PC-9 (cell line): ENCODE results near the gene SH3PXD2A. TPM values are rescaled to one million over a fixed set of nuclear protein-coding genes. Genes with fewer than 3 reads are reported as not detected.

ENCODE experiments used
- BruUV-seq: library from RNA; stranded (reverse); fragments of 400-500 nt; replicated peaks from 2 replicates; lab custom pipeline; 2021; lab: Mats Ljungman, UMichigan
- CTCF ChIA-PET: fragments of 300-600 bp; sonication (Branson Sonifier 250); formaldehyde crosslinking; loops from one replicate; lab custom pipeline; 2022; ENCODE audit warnings: antibody characterized with exemption; lab: Charles Lee
- POLR2A ChIA-PET: fragments of 300-600 bp; sonication (Branson Sonifier 250); formaldehyde crosslinking; loops from one replicate; lab custom pipeline; 2022; ENCODE audit warnings: antibody characterized with exemption; ENCODE audit not compliant: unreplicated experiment; lab: Charles Lee
- DNase-seq, 2 experiments: peaks; one replicate each; pipeline versions ENCODE4 v3.0.0 to v3.0.0-alpha.2; 2015 to 2022; ENCODE audit warnings: mixed read lengths in 1 of 2
- H2AFZ ChIP-seq: fragments of 200-600 bp; sonication (generic); 2 replicates; pipeline ENCODE4 v1.8.1; 2017; ENCODE audit warnings: antibody characterized with exemption
- H3F3A ChIP-seq: fragments of 200-600 bp; sonication (generic); 2 replicates; pipeline ENCODE4 v1.8.1; 2017; ENCODE audit warnings: antibody characterized with exemption, mild to moderate bottlenecking, low read depth; ENCODE audit not compliant: insufficient read depth
- H3K27ac ChIP-seq: fragments of 200-600 bp; sonication (generic); 2 replicates; pipeline ENCODE4 v1.6.1; 2016; ENCODE audit warnings: mixed run types
- H3K27me3 ChIP-seq: fragments of 200-600 bp; sonication (generic); 2 replicates; pipeline ENCODE4 v1.6.1; 2016; ENCODE audit warnings: low read depth, mixed run types; ENCODE audit not compliant: insufficient read depth
- H3K36me3 ChIP-seq: fragments of 200-600 bp; sonication (generic); 2 replicates; pipeline ENCODE4 v1.6.1; 2016; ENCODE audit warnings: low read depth, mixed run types
- H3K4me1 ChIP-seq: fragments of 200-600 bp; sonication (generic); replicated peaks from 2 replicates; pipeline ENCODE4 v1.6.1; 2016; ENCODE audit warnings: mixed run types; ENCODE audit not compliant: insufficient read depth
- H3K4me2 ChIP-seq: fragments of 200-600 bp; sonication (generic); 2 replicates; pipeline ENCODE4 v1.6.1; 2017; ENCODE audit warnings: mixed run types
- H3K4me3 ChIP-seq: fragments of 200-600 bp; sonication (generic); 2 replicates; pipeline ENCODE4 v1.6.1; 2016; ENCODE audit warnings: mixed run types
- H3K79me2 ChIP-seq: fragments of 200-600 bp; sonication (generic); 2 replicates; pipeline ENCODE4 v1.6.1; 2017; ENCODE audit warnings: low read depth, mixed run types
- H3K9me2 ChIP-seq: fragments of 200-600 bp; sonication (generic); 2 replicates; pipeline ENCODE4 v1.8.1; 2017; ENCODE audit warnings: mild to moderate bottlenecking; ENCODE audit not compliant: insufficient read depth
- H3K9me3 ChIP-seq: fragments of 200-600 bp; sonication (generic); 2 replicates; pipeline ENCODE4 v1.8.1; 2016; ENCODE audit warnings: low read depth; ENCODE audit not compliant: insufficient read depth
- H4K20me1 ChIP-seq: fragments of 200-600 bp; sonication (generic); 2 replicates; pipeline ENCODE4 v1.8.1; 2017; ENCODE audit not compliant: insufficient read depth
- EZH2 ChIP-seq: fragments of 200-600 bp; sonication (generic); IDR thresholded peaks from 2 replicates; pipeline ENCODE4 v1.8.0; 2017; ENCODE audit warnings: antibody characterized with exemption, low read depth
- intact Hi-C: fragments of 100-400 bp; cut with micrococcal nuclease; formaldehyde crosslinking; loops from one replicate; pipeline ENCODE4 v1.10.0; 2022; ENCODE audit not compliant: unreplicated experiment
- total RNA-seq: library from RNA; stranded (reverse); gene quantifications from 2 replicates; pipeline ENCODE4 v1.2.3, GENCODE V29; 2021
- TF ChIP-seq, protein P1 (sequence below): fragments of 200-600 bp; sonication (generic); conservative IDR thresholded peaks from 2 replicates; pipeline ENCODE4 v1.6.1; 2017; ENCODE audit warnings: mixed run types, antibody characterized with exemption, mild to moderate bottlenecking, moderate library complexity

SH3PXD2A gene
- total RNA-seq, 1 experiment from 2014 or later, result 12.5 TPM

DNA sequence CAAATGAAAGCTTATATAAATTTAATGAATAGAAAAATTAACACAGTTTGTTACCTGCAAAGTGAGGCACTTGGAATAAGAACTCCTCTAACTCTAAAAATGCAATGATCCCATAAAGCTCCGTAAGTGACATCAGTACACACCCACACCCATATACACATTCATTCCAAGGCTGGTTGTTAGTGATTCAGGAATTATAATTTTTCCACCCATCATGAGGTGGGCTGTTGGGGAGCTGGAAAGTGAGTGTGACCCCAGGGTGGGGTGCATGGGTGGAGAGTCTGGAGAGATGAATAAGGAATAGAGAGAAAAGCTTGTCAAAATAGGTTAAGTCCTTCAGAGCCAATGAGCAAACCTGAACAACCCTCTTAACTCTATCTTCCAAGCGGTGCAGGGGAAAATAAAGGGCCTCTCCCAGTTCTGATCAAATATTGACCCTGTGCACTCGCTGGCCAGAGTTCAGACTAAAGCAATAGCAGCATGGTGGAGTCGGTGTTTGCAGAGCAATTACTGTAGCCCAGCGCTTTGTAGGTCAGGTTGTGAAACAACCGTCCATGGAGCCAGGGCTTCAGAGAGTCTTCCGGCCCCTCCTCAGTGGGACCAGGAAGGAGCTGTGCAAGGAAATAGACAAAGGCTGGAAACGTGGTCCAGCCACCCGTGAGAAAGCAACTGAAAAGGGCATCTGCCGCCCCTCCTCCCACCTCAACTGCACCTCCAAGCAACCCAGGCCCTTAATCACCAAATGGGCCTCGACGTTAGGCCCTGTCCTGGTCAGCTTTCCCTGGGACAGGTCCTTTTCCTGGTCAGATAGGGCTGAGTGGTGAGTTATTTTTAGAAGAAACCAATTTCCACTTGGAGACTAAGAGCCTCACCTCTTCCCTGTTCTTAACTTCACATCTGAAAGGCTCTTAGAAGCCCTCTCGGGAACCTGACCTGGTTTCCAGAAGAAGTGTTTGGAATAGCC lies 61.2 kb downstream of the SH3PXD2A start:
- Histone ChIP-seq H3K4me1 (peaks cover 41% of the 10 kb centered on the region), H3K9me3 (no peaks in the 10 kb centered on the region), H3K4me3 (no peak overlapping the region), H3K36me3 (no peaks in the 10 kb centered on the region), H3K27ac (peak overlapping the region; percentile 58), H3K9me2 (no peaks in the 10 kb centered on the region), H3K4me2 (peak overlapping the region; percentile 49), H3F3A (peaks cover 6% of the 10 kb centered on the region), H4K20me1 (no peaks in the 10 kb centered on the region), H3K79me2 (no peaks in the 10 kb centered on the region), H3K27me3 (no peaks in the 10 kb centered on the region), H2AFZ (no peak overlapping the region)
- DNase-seq, result peak in 1 of 2 experiments; percentile 78
- TF ChIP-seq EZH2, result no peak
- TF ChIP-seq, protein P1, sequence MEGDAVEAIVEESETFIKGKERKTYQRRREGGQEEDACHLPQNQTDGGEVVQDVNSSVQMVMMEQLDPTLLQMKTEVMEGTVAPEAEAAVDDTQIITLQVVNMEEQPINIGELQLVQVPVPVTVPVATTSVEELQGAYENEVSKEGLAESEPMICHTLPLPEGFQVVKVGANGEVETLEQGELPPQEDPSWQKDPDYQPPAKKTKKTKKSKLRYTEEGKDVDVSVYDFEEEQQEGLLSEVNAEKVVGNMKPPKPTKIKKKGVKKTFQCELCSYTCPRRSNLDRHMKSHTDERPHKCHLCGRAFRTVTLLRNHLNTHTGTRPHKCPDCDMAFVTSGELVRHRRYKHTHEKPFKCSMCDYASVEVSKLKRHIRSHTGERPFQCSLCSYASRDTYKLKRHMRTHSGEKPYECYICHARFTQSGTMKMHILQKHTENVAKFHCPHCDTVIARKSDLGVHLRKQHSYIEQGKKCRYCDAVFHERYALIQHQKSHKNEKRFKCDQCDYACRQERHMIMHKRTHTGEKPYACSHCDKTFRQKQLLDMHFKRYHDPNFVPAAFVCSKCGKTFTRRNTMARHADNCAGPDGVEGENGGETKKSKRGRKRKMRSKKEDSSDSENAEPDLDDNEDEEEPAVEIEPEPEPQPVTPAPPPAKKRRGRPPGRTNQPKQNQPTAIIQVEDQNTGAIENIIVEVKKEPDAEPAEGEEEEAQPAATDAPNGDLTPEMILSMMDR, result no peak
- ChIA-PET POLR2A (interaction anchor here (0.7 kb wide), 1 partner anchor 1002 kb away, joined by 5 read pairs; no protein-coding TSS in a partner anchor), CTCF (no interaction called here)
- BruUV-seq, result no TSS peak
- intact Hi-C loops, result no loop called here

DNA sequence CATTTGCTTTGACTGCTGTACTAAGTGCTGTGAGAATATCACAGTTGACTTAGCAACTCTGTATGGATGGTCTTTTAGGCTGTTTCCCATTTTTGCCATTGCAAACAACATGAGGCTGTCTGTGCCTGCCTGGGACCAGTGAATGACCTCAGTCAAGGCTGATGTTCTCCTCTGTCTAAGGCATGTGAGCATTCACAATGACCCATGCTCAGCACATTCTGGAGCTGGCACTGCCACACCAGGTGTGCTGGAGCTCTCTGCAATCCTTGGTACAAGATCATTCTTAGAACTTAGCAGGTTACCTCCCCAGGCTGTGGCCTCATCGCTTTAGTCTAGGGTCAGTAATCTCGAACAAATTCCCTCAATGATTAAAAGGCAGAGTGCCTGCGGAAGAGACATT lies 61.9 kb downstream of the SH3PXD2A start:
- Histone ChIP-seq H3K27me3 (no peaks in the 10 kb centered on the region), H3K9me3 (no peaks in the 10 kb centered on the region), H3K9me2 (no peaks in the 10 kb centered on the region), H3K27ac (no peak overlapping the region), H3K4me1 (peaks cover 39% of the 10 kb centered on the region), H3K4me3 (no peak overlapping the region), H2AFZ (no peak overlapping the region), H3K36me3 (no peaks in the 10 kb centered on the region), H3K4me2 (peak overlapping the region; percentile 49), H3K79me2 (no peaks in the 10 kb centered on the region), H4K20me1 (no peaks in the 10 kb centered on the region), H3F3A (peaks cover 6% of the 10 kb centered on the region)
- ChIA-PET CTCF (no interaction called here), POLR2A (interaction anchor here (0.7 kb wide), 1 partner anchor 1002 kb away, joined by 5 read pairs; no protein-coding TSS in a partner anchor)
- BruUV-seq, result no TSS peak
- no peak for DNase-seq
- TF ChIP-seq, protein P1, result no peak
- TF ChIP-seq EZH2, result no peak
- intact Hi-C loops, result no loop called here

DNA sequence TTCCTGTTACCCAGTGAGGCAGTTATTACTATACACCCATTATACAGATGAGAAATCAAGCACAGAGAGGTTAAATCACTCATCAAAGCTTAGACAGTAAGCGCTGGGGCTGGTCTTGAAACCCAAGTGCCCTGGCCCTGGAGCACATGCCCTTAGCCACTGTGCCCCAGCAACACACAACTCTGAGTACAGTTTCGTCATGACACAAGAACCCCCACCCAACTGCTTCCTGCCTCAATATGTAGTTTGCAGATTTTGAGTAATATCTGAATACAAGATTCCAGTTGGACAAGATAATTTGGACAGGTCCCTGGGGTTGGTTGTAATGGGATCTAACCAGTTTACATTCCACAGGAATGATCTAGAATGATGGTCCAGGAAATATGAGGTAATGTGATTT lies 62.8 kb downstream of the SH3PXD2A start:
- H3K4me1 ChIP-seq, result peaks cover 39% of the 10 kb centered on the region
- H4K20me1 ChIP-seq, result no peaks in the 10 kb centered on the region
- H3K9me2 ChIP-seq, result no peaks in the 10 kb centered on the region
- ChIA-PET CTCF (interaction anchor here (0.7 kb wide), 1 partner anchor 21 kb away, joined by 7 read pairs; no protein-coding TSS in a partner anchor), POLR2A (no interaction called here)
- no peak overlapping the region for H3K4me2 ChIP-seq
- no TSS peak for BruUV-seq
- peak in 1 of 2 experiments; percentile 65 for DNase-seq
- no peaks in the 10 kb centered on the region for H3K36me3 ChIP-seq
- no peak overlapping the region for H3K27ac ChIP-seq
- no peaks in the 10 kb centered on the region for H3K9me3 ChIP-seq
- H2AFZ ChIP-seq, result no peak overlapping the region
- intact Hi-C loops, result no loop called here
- peaks cover 6% of the 10 kb centered on the region for H3F3A ChIP-seq
- no peaks in the 10 kb centered on the region for H3K27me3 ChIP-seq
- no peaks in the 10 kb centered on the region for H3K79me2 ChIP-seq
- no peak overlapping the region for H3K4me3 ChIP-seq
- TF ChIP-seq, protein P1, result no peak
- TF ChIP-seq EZH2, result no peak
